Stimulated activated CD4-positive, alpha-beta T cell treated with anti-CD3 and anti-CD28 coated beads, Interleukin-12 subunit alpha, Interleukin-12 subunit beta, amount 100 ng/mL, for 48 hours (primary cell): ENCODE results near the gene DNAJC9.

ENCODE experiments used
- DNase-seq, 3 donors: peaks; one replicate each; pipeline ENCODE4 v3.0.0-alpha.2; 2020; ENCODE audit warnings: low read depth in 2 of 3, low spot score in 1 of 3

The DNAJC9 gene

DNA sequence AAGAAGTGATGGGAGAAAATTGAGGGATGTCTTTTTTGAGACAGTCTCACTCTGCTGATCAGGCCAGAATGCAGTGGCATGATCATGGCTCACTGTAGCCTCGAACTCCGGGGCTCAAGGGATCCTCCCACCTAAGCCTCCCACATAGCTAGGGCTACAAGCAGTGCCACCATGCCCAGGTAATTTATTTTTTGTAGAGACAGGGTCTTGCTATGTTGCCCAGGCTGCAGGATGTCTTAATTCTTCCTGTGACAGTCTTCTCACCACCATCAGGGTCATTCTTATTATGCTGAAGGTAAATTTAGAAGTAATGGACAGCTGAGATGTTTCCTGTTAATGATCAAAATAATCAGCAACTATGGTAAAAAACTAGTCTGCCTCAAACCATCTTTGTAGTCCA, 7.1 kb downstream of the DNAJC9 start:
- DNase-seq: no peak

DNA sequence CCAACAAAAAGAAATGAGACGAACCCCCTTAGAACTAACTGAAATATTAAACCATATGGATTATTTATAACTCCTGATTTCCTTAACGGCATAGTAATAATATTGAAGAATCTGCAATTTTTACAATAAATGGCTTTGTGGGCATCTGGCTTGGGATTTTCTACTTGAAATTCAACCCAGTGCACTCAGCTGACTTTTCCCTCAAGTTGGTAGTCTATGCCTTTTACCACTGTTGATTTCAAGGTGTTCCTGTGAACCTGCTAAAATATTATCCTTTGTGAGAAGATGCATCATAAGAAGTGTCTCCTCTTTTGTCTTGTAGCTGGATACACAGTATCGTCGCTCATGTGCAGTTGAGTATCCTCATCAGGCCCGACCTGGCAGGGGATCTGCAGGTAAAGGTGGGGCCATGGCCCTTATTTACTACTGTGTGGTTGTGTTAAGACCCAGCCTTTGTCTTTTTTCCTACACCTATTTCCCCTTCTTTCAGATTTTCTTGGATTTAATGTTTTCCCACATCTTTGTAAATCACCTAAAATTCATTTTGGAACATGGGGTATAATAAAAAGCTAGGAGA, 8.0 kb downstream of the DNAJC9 start:
- no peak for DNase-seq

DNA sequence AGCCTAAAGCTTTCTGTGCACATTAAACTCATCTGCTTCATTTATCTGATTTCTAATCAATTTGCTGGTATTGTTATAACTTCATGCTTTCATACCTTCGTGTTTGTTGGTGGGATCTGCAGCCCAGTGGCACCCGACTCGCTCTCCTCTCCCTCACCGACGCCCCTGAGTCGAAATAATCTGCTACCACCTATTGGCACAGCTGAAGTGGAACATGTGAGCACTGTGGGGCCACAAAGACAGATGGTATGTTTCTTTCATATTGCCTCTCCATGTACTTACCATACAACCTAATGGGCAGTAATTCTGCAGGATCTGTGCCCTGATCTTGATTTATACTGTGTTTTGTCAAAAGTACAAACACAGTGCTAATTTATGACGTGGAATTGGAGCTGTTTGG, 12.4 kb downstream of the DNAJC9 start:
- no peak for DNase-seq

- no peak for DNase-seq
Observed at GRCh38 chr10:73233883-73234282, 13.2 kb downstream of the DNAJC9 start.

DNA sequence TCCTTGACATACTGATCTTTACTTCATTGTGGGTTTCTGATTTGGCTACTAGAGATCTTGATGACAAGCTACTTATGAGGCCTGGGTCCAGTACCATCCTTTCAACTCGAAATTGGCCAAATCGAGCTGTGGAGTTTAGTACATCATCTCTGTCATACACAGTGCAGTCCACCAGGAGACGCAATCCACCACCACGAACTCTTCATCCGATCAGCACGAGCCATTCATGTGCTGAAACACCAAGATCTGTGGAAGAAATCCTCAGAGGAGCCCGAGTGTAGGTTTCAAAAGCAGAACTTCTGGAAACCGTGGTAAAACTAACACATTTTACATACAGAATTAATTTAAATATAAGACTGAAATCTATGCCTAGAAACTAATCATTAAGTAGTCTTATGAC, 14.2 kb downstream of the DNAJC9 start:
- DNase-seq: no peak

DNA sequence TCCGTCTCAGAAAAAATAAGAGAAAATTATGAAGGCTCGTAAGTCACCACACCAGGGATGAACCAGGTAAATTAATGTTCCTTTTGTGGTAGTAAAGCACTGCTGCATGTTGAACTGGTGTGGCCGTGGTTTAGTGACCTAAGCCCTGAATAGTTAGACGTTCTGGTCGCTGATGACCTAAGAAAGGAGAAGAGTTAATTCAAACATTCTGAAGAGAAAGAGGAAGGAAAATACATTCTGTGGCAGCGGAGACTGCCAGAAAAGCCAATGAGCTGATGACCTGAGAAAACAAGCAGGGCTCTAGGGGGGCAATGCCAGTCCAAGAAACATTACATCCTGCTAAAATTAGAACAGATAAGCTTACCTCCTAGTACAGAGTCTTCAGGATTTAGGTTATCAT, 17.5 kb downstream of the DNAJC9 start:
- DNase-seq: no peak

DNA sequence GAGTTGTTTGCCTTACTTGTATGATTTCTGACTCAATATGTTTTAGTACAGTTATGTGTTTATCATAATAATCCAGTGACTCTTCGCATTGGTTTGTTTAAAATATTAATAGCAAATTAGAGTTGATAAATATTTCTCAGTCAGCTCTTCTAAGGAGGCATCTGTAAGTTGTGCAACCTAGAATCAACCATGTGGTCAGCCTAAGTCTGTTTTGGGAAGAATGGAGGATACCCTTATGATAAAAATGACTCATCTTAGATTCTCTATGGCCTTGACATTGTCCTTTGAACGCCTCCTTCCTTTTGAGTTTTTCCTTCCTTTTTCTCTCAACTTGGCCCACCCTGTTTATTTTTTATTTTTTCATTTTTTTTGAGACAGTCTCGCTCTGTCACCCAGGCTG, 18.8 kb downstream of the DNAJC9 start:
- DNase-seq: no peak

- no peak for DNase-seq
Observed at GRCh38 chr10:73226663-73227062, 20.4 kb downstream of the DNAJC9 start.

DNA sequence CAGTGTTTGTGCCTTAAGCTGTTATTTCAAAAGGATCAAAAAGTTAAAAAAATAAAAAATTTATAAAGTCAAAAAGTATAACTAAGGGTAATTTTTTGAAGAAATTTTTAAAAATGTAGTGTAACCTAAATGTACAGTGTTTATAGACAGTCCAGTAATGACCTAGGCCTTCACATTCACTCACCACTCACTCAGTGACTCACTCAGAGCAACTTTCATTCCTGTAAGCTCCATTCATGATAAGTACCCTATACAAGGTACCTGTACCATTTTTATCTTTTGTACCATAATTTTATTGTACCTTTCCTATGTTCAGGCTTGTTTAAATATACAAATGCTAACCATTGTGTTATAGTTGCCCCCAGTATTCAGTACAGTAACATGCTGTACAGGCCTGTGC, 21.5 kb downstream of the DNAJC9 start:
- DNase-seq: no peak

DNA sequence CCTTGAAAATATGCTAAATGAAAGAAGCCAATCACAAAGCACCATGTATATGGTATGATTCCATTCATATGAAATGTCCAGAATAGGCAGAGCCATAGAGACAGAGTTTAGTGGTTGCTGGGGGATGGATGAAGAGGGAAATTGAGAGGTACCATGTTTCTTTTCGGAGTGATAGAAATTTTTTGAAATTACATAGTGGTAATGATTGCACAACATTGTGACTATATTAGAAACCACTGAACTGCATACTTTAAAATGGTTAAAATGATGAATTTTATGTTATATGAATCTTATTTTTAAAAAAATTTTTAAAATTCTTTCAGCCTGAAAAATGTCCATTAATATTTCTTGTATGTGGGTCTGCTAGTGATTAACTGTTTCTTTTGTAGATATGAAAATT, 26.1 kb downstream of the DNAJC9 start:
- no peak for DNase-seq

GRCh38 chr10:73219384-73219783, 27.7 kb downstream of the DNAJC9 start:
- no peak for DNase-seq

GRCh38 chr10:73218431-73219191, 28.4 kb downstream of the DNAJC9 start:
- DNase-seq: no peak

DNA sequence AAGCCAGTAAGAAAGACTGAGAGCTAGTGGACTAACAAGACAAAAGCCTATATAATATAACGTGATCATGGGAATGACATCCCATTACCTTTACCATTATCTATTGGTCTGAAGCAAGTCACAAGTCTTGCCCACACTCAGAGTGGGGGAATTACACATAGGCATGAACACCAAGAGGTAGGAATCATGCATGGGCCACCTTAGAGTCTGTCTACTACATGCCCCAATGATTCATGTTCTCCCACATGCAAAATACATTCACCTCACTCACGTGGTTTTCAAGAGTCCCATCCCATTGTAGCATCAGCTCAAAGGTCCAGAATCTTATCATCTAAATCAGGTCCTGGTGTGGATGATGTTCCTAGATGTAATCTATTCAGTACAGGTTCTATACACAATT, 29.4 kb downstream of the DNAJC9 start:
- DNase-seq: no peak

- DNase-seq: no peak
Observed at GRCh38 chr10:73215749-73216148, 31.3 kb downstream of the DNAJC9 start.

DNA sequence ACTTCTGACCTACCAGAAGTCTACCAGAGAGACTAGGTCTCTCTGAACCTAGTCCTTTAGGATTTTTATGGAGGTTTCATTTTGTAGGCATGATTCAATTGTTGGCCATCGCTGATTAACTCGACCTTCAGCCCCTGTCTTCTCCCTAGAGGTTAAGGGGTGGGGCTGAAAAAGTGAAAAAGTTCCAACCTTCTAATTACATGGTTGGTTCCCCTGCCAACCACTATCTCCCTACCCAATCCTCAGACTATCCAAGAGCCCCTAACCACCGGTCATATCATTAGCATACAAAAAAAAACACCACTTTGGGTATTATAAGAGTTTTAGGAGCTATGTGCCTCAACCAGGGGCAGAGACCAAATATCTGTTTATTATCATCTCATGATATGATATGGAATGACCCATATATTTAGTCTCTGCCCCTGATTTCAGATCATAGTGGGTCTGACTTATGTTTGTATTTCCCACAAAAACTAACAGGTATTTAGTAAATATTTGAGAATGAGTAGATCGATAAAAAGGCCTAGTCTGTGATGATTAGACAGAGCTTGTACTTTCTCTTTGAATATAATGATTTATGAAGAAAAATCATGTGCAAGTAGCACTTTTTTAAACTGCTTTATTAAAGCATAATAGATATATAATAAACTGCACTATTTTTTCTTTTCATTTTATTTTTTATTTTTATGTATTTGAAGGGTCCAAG, 35.8 kb downstream of the DNAJC9 start:
- DNase-seq: no peak

GRCh38 chr10:73210395-73211105, 36.5 kb downstream of the DNAJC9 start:
- no peak for DNase-seq

- DNase-seq: no peak
Observed at GRCh38 chr10:73209705-73210104, 37.4 kb downstream of the DNAJC9 start.

DNA sequence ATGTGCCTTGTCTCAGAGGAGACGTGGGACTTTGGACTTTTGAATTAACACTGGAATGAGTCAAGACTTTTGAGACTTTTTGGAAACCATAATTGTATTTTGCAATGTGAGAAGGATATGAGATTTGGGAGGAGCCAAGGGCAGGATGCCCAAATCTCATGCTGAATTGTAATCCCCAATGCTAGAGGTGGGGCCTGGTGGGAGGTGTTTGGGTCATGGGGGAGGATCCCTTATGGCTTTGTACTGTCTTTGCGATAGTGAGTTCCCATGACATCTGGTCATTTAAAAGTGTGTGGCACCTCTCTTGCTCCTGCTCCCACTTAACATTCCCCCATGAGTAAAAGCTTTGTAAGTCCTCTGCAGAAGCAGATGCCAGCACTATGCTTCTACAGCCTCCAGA, 39.2 kb downstream of the DNAJC9 start:
- no peak for DNase-seq

- DNase-seq: no peak
Observed at GRCh38 chr10:73206385-73206784, 40.7 kb downstream of the DNAJC9 start.

DNA sequence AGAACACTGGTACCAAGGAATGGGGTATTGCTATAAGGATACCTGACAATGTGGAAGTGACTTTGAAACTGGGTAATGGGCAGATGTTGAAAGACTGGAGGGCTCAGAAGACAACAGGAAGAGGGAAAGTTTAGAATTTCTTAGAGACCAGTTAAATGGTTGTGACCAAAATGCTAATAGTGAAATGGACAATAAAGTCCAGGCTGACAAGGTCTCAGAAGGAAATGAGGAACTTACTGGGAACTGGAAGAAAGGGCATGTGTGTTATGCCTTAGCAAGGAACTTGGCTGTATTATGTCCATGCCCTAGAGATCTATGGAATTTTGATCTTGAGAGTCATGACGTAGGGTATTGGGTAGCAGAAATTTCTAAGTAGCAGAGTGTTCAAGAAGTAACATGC, 41.2 kb downstream of the DNAJC9 start:
- no peak for DNase-seq

GRCh38 chr10:73205081-73205480, 42.0 kb downstream of the DNAJC9 start:
- DNase-seq: no peak
